Activated CD8-positive, alpha-beta memory T cell treated with anti-CD3 and anti-CD28 coated beads for 1 hour (primary cell): Measurements from ENCODE around the gene AIMP1.
A peak's percentile ranks its signal among the peaks of the same experiment; 100 is the strongest.

Experiments
- DNase-seq, 2 donors: peaks; one replicate each; pipeline ENCODE4 v3.0.0-alpha.2; 2020; ENCODE audit warnings: low read depth in 1 of 2; ENCODE audit errors: extremely low read depth in 1 of 2

AIMP1 gene

GRCh38 chr4:106315968-106316772 is at the start of gene AIMP1, which contains the start of gene TBCK:
Gene AIMP1, plus strand, starts transcription at chr4:106316550. Its CDS starts 8,460 bp downstream, at chr4:106325010.
Gene TBCK, minus strand, starts transcription at chr4:106316209. Its CDS starts 7,249 bp downstream, at chr4:106308960.
- peak; percentile 67 to 75 for DNase-seq

- DNase-seq = no peak
Measured at GRCh38 chr4:106268786-106269185, 47.6 kb upstream of the AIMP1 start.

- DNase-seq = no peak
Measured at GRCh38 chr4:106269711-106270110, 46.6 kb upstream of the AIMP1 start.

GRCh38 chr4:106270736-106271135 is 45.6 kb upstream of the AIMP1 start:
- no peak for DNase-seq

GRCh38 chr4:106273831-106274230 is 42.5 kb upstream of the AIMP1 start:
- no peak for DNase-seq

- DNase-seq = no peak
Measured at GRCh38 chr4:106277140-106277675, 39.1 kb upstream of the AIMP1 start.

GRCh38 chr4:106284227-106284626 is 32.1 kb upstream of the AIMP1 start:
- no peak for DNase-seq

- DNase-seq = no peak
Measured at GRCh38 chr4:106286611-106287010, 29.7 kb upstream of the AIMP1 start.

GRCh38 chr4:106287353-106287969 is 28.9 kb upstream of the AIMP1 start:
- no peak for DNase-seq

GRCh38 chr4:106289737-106290136 is 26.6 kb upstream of the AIMP1 start:
- DNase-seq = no peak

GRCh38 chr4:106291678-106292077 is 24.7 kb upstream of the AIMP1 start:
- DNase-seq = no peak

GRCh38 chr4:106294062-106294461 is 22.3 kb upstream of the AIMP1 start:
- DNase-seq = no peak

GRCh38 chr4:106297245-106298035 is 18.9 kb upstream of the AIMP1 start:
- DNase-seq = no peak

- no peak for DNase-seq
Measured at GRCh38 chr4:106299977-106300376, 16.4 kb upstream of the AIMP1 start.

GRCh38 chr4:106301393-106302061 is 14.8 kb upstream of the AIMP1 start:
- DNase-seq = no peak

- DNase-seq = no peak
Measured at GRCh38 chr4:106302062-106302438, 14.3 kb upstream of the AIMP1 start.

GRCh38 chr4:106303548-106304281 is 12.6 kb upstream of the AIMP1 start:
- no peak for DNase-seq

GRCh38 chr4:106304632-106305031 is 11.7 kb upstream of the AIMP1 start:
- DNase-seq = no peak

- DNase-seq = no peak
Measured at GRCh38 chr4:106305435-106306055, 10.8 kb upstream of the AIMP1 start.

- no peak for DNase-seq
Measured at GRCh38 chr4:106306561-106306960, 9.8 kb upstream of the AIMP1 start.
